Measurements from ENCODE around the gene COL25A1.
"Not testable (repeated sequence)": the region's sequence is repeated elsewhere in the genome, so short reads cannot be mapped to it uniquely, and the experiment has no call there.

Gene COL25A1

DNA sequence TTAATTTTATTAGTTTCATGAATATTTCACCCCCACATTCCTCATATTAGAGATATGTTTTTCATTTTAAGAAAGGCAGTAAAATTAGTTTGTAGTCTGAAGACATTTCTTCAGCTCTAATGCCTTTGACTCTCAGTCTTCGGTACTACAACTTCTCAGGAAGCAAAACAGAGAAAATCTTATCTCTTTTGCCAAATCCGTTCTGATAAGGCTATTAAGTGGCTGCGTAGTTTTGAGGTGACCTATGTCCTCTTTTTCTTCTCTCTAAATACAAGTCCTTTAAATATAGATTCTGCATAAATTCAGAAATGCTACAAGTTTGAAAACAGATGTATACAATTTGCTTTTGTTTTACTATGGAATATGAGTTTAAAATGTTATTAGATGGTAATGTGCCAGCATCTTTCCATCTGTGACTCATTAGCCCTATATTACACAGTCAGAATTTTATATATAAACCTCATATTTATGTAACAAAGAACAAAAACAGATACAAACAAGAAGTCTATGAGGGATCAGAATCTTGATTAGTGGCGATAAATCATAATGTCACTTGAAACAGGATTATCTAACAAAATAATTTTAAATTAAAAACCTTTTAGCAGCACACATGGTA, 358.4 kb downstream of the COL25A1 start:
- no peak for DNase-seq

DNA sequence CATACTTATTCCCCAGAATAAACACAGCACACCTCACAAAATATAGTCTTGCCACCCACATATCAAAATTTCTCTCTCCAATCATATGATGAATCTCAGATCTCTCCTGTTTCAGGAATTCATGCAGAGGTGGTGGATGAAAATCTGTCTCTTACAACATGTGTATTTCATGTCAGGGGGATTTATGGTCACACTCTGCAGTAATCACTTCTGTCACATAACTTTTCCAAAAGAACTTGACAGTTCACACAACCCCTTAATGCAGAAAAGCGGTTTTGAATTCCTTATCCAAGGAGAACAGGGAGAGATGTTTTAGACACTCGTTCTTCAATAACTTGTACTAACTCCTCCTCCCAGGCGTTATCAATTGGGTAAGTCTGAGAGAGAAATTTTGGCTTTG, 359.1 kb downstream of the COL25A1 start:
- DNase-seq = no peak

DNA sequence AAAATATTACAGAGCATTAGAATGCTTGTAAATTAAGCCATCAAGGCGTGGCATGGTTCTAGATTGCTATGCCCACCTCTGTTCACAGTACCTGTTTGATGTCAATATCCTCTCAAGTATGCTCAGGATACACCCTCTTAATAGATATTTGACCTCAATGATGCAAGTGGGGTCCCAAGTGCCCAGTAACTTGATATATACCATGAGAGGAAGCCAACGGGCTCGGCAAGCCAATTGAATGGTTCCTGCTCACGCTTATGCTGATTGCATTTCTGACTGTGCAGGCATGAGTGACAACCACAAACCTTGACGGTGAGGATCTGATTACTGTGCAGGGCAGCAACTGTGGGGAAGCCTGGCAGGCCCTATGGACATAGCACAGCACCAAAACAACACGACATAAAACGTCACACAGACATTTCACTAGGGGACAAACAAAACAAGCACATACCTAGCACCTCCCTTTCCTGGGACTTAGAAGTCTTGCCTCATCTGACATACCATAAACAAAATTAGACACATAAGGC, 360.5 kb downstream of the COL25A1 start:
- no peak for DNase-seq

DNA sequence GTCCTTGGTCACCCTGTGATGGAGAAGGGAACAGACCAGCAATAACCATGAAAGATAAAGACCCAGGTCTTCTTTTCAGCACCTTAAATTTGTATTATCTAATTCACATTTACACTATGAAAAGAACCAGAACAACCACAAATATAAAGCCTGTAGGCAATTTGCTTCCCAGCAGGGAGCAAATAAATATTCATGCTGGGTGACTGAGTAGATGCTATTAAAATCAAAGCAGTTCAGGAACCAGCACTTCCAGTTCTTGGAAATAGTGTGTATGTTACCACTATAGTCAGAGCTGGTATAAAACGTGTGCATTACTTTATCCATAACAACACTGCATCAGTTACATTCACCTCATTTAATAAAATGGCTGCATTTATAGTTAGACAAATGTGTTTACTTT, 361.8 kb downstream of the COL25A1 start:
- no peak for DNase-seq

DNA sequence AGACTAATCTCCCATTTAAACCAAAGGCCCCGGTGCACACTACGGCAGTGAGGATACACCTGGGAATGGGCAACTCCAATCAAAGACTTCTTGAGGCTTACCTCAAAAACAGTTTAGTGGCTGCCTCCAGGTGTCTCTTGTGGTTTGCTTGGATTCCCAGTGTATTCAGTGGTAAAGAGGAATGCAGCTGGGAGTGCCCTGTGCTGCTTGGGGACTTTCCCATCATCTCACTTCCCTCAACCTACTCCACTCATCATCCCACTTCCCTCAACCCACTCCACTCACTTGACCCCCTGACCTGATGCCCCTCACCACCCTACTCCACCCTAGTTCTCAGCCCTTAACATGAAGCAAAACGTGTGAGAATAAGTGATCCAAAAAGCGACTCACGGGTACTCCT, 362.3 kb downstream of the COL25A1 start:
- no peak for DNase-seq

DNA sequence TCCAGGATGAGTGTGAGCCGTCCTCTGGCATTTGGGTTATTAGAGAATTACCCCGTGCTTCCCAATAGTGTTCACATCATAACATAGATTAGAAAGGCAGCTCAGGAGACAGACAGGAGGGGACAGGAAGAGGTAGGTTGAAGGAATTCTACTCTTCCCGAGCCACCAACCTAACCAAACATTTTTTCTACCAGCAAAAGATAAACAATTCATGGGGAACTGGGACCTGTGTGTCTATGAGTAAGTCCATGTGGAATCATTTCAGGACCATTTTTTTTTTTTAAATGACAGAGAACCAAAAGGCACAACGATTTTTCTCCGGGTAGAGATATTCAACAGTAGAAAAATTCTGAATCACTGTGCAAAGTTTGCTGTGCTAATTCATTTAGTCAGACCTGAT, 365.4 kb downstream of the COL25A1 start:
- no peak for DNase-seq

DNA sequence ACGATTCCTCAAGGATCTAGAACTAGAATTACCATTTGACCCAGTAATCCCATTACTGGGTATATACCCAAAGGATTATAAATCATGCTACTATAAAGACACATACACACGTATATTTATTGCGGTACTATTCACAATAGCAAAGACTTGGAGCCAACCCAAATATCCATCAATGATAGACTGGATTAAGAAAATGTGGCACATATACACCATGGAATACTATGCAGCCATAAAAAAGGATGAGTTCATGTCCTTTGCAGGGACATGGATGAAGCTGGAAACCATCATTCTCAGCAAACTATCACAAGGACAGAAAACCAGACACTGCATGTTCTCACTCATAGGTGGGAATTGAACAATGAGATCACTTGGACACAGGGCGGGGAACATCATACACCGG, 368.5 kb downstream of the COL25A1 start:
- DNase-seq = not testable (repeated sequence)

DNA sequence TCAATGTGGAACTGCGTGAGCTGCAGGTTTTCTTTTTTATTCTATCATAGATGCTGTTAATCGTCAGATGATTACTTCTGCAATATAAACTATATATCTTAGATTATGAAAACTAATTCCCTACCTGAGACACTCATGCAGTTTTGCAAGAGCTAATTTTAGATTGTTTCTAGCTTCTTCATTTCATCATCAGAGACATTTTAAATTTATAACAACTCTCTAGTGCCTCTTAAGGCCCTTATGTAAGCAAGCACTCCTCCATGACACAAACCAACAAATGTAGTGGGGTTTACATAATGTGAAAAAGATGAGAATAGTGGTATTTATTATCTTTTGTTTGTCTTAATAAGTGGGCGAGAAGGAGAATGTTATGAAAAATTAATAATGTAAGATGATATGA, 369.4 kb downstream of the COL25A1 start:
- DNase-seq = no peak

DNA sequence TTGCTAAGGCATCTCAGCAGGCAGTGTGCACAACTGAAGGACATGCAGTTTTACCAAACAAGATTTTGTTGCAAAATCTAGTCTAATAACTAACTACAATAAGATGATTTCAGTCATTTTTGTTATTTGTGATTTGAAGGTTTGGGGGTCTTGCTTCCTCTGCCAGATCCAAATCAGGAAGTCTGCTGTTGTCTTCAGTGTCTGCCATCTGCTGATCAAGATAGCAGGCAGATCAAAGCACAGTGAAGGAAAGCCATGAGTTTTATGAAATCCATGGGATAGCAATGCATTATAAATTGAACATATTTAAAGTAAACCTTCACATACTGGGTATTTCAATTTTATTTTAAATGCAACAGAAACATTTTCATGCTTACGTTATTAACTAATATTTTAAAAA, 370.5 kb downstream of the COL25A1 start:
- DNase-seq = no peak

DNA sequence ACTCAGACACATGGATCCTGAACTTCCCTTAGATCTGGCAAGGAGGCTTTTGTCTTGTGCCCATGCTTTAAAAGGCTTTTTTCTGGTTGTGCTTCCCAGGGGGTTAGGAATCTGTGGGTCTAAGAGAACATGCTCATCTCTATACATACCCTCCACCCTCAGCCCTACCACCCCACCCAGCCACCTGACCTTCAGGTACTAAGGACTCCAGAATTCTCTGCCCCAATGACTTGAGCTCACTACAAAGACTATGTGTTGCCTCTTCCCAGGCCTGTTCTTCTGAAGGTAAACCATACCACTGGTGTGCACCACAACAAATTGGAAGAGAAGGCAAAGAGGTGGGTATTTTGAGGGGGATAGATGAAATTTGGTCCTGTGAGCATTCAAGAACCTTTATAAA, 372.3 kb downstream of the COL25A1 start:
- no peak for DNase-seq

DNA sequence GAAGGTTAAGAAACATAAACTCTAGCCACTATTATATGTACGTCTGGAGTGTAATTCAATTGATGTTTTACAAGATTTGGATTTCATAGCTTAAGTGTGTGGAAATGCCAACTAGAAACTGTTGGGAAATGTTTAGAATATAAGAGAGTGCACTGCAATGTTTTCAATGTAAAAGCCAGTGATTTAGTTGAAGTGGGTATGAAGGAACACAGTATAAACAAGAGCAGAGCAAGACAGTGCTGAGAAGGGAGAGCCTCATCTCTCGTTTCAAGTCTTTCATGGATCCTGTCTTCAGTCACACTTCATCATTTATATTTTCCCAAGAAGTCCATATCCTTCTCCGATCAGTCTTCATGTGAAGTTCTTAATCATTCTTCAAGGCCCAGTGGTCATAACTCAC, 375.7 kb downstream of the COL25A1 start:
- no peak for DNase-seq

DNA sequence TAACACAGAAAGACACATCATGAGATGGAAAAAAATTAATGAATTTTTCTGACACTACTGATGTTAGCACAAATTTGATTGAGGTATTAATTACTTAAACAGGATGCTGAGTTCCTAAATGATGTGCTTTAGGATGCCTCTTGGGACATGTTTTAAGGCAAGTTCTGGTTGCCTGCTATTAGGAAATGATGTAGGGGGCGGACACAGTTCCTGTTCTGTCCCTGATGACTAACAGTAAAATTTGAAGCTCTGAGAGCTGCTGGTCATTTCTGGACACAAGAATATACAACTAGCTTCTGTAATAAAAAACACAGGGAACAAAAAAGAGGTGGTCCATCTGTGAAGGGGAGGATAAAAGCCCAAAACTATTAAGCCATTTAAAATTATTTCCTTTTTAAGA, 376.4 kb downstream of the COL25A1 start:
- no peak for DNase-seq

DNA sequence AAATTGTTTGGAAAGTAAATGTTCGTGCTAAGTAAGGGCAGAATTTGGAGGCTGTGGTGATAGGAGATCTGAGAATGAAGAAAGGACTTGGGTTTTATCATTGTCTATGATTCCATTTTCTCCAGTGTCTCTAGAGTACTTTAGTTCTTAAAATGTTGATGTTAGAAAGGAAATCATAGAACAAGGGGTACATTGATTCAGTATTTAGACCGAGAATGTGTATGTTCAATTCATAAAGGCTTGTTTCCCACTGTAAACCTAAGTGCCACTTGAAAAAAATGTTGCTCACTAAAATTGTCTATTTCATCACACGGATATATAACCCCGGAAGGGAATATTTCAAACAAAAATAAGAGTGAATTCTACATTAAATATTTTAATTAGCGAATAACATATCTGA, 380.3 kb downstream of the COL25A1 start:
- no peak for DNase-seq

DNA sequence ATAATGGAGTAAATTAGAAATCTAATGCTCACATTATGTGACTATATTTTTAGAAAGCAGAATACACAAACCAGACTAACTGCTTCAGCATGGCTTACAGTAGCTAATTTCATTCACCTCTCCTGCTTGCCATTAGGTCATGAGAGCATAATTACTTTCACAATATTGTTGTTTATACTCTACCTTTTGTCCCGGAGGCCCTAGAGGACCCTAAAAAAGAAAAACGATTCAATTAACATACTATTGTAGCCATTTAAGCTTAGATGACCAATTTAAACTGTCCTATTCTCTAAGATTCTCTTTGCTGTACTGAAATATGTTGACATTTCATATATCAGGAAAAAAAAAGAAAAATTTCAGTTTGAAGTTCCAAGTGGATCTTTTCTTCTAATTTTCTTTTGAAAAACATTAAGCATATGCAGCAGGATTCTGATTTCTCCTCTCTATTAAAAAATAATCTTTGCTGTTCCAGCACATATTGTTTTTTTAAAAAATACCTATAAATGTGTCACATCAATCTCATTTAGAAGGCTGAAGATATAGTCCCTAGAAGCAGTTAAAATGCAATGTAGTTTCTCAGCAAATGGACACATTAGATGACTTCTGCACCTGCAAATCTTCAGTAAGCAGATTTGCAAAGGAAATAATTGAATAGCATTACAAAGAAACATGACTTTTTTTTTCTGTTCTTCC, 381.9 kb downstream of the COL25A1 start:
- no peak for DNase-seq

DNA sequence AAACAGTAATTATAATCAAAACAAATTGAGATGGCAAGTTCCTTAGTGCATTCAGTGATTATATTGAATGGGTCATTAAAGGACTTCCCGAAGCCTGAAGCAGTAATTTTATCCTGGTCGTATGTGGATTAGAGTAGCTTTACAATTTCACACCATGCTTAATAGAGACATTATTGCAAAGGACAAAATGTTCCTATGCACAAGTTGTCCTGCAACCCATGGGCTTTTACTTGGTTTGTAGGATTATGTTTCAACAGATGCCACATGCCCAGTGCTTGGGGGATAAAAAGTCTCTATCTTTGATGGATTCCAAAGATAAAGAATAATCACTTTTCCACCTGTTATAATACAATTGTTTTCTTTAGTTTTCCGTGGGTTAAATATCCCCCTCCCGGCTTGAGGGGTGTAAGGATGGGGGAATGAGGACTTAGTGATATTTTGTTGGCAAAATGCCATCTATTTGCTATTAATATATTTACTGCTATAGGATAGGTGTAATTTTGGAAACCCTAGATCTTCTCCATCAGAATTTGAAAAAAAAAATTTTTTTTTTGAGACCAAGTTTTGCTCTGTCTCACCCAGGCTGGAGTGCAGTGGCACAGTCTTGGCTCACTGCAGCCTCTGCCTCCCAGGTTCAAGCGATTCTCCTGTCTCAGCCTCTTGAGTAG, 383.1 kb downstream of the COL25A1 start:
- DNase-seq = no peak

DNA sequence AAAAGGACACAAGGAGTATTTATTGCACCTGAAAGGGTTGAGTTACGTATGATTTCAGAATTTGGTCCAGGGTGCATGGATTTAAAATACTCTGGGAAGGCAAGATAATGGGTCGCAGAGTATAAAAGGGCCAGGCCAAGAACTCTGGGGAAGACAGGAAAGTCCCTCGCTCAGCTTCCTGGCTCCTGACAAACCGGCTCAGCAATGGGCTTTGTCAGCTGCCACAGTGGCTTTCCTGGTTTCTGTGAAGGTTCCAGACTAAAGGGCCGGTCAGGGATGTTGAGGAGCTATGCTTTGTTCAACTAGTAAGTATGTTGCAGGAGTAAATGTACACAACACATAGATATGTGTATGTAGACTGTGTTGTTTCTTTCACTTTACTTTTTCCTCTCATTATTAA, 385.2 kb downstream of the COL25A1 start:
- DNase-seq = no peak

DNA sequence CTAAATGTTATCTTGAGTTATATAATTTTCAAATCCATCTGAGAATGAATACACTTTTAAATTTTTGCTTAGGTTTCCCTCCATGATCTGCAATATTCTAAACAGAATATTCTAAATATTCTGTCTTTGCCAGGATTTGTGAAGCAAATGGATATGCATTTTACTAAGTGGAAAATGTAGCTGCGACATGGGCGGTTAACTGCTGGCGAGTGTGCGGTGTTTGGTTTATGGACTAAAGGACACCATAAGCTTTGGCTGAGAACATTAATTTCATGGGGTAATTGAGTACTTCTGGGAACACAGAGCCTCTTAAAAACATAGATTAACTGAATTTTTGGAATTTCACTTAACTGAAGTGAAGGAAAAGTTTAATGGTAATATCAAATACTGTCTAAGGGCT, 385.8 kb downstream of the COL25A1 start:
- DNase-seq = no peak

DNA sequence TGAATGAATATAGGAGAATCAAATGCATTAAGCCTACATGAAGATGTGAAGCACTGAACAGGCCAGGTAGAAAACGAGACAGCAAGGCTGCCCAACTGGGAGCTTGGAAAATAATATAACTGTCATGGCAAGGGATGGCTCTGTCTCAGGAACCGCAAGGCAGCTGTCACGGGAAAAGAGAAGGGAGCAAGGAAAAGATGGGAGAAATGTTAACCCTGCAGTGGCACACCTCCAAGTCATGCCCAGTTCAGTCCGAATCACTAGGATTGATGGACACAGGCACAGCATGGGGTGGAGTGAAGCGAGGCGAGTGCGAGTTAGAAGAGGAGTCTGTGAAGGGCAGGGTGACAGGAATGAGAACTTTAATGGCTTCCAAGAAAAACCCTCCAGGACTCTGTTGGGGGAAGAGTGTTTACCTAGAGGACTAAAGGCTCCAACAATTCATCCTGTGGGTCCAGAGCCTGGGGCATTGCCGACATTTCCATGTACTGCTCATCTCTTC, 395.5 kb downstream of the COL25A1 start:
- DNase-seq = no peak

DNA sequence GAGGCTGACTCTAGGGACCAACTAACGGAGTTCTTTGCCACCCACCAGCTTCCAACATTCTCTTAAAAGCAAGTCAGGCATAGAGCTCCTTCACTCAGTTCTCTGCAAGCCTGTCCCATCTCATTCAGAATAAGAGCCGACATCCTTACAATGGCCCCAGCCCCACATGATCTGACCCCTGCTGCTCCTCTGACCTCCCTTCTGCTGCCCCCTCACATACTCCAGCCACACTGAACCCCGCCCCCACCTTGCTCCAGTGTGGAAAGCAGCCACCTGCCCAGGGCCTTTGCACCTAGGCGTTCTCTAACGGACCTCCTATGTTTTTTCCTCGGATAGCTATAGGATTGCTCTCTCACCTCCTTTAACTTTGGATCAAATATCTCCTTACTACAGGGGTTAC, 396.5 kb downstream of the COL25A1 start:
- DNase-seq = no peak

DNA sequence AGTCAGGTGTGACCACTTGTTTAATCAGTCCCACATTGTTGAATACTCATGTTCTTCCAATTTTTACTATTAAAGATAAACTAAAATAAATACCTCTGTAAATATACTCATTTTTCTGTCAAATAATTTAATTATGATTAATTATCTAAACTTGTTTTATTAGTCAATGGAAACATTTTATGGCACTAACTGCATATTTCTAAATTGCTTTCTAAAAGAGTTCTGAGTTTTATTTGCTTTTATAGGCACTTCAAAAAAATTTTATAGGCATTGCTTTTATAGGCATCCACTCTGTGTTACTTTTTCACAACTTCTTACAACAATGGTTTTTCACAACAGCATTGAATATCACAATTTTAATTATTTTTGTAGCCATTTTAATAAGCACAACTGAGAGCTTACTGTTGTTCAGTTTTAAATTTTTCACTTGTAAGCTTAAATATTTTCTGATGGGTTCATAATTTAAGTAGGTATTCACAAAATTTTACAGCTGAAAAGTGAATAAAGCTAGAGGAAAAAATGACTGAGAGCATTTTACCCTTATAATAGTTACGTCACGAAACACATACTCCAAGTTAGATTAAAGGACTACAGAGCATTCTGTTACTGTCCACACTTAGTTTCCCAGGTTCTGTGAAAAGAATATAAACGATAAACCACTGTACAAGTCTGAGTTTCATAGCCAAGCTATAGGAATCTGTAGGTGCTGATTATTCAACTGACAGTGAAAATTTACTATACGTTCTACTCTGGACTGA, 398.8 kb downstream of the COL25A1 start:
- no peak for DNase-seq

DNA sequence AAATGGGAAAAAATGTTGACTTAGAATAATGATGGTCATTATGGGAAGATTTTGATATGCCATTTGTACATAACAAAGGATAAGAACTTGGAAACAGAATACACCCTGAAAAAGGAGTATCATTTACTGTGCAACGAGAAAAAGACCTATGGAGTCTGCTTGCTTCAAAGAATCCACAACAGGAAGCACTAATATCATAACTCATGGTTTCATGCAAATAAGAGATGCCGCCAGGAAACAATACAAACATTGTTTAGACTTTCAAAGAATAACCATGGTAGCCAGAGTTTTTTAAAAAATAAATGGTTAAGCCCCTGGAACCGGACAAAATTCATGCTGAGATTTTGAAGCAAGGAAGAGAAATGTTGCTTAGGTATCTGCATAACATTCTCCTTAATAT, 399.7 kb downstream of the COL25A1 start:
- no peak for DNase-seq

DNA sequence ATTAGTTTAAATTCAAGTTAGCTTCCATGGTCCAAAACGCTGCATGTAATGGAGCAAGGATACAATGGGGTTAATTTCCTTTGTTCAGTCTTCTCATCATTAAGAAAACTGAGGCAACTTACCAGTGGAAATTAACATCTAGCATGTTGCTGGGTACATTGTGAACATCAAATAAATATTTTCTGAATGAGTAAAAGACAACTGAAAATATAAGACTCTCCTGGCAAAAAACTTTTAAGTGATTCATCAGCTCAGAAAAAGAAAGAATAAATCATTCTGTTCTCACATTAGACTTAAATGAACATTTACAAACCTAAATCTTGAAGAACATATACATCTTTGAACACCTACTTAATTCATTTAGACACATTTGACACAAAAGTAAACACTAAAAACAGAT, 401.2 kb downstream of the COL25A1 start:
- no peak for DNase-seq

DNA sequence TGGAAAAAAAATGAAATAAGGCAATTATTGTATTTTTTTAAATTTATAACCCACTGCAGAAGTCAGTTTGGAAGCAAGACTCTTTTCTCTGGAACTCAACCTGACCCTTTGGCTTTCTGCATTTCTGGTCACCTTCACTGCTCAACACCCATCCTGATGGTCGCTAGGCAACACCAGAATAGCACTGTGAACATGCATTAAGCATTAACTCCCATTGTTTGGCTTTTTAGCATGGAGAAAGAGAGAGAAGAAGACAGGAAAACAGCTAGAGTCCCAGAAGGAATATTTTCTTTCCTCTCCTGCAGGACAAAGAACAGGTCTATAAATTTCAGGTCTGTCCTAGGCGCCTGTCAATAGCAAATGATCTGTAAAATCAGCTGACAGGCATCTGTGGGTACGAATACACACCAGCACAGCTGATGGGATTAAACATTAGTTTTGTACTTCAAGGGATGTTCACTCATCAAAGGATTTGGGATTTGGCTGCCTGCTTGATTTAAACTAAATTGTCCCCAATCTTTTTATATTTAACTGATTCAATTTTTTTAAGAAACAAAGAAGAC, 402.4 kb downstream of the COL25A1 start:
- no peak for DNase-seq

Measured in activated CD4-positive, alpha-beta T cell treated with anti-CD3 and anti-CD28 coated beads, Interleukin-2, amount 50 U/mL, for 4 hours (primary cell).